HCT116 (cell line): ENCODE data around the gene FRA10AC1.

Experiments
- ATF3 ChIP-seq: IDR thresholded peaks from 2 replicates; pipeline ENCODE4 v1.6.1; 2012
- ELF1 ChIP-seq: IDR thresholded peaks from 2 replicates; pipeline ENCODE4 v1.6.1; 2012; ENCODE audit warnings: low read depth, borderline replicate concordance
- JUND ChIP-seq: IDR thresholded peaks from 2 replicates; pipeline ENCODE4 v1.6.1; 2012
- POLR2A ChIP-seq: IDR thresholded peaks from 2 replicates; pipeline ENCODE4 v1.7.0; 2011; ENCODE audit warnings: borderline replicate concordance; ENCODE audit not compliant: insufficient read depth, insufficient read length; ENCODE audit errors: extremely low read depth
- POLR2AphosphoS5 ChIP-seq: IDR thresholded peaks from 2 replicates; pipeline ENCODE4 v1.6.1; 2011; ENCODE audit warnings: mild to moderate bottlenecking, low read depth, low read length, moderate library complexity
- SIN3A ChIP-seq: IDR thresholded peaks from 2 replicates; pipeline ENCODE4 v1.6.1; 2012; ENCODE audit warnings: low read depth
- SP1 ChIP-seq: IDR thresholded peaks from 2 replicates; pipeline ENCODE4 v1.6.1; 2012; ENCODE audit warnings: low read depth
- SRF ChIP-seq: IDR thresholded peaks from 2 replicates; pipeline ENCODE4 v1.6.1; 2012; ENCODE audit warnings: low read depth
- ZFX ChIP-seq: fragments of 450-650 bp; IDR thresholded peaks from 2 replicates; pipeline ENCODE4 v1.6.1; 2017
- TF ChIP-seq, protein P1 (sequence below), 3 experiments: fragments of 200-600 bp in 1 of 3; sonication (generic) in 1 of 3; IDR thresholded peaks in 2 of 3; conservative IDR thresholded peaks in 1 of 3; 2 replicates each; pipeline ENCODE4 v1.5.1; 2012 to 2017; ENCODE audit warnings: low read depth in 2 of 3, low read length in 2 of 3, antibody characterized with exemption in 1 of 3, borderline replicate concordance in 1 of 3, control low read depth in 1 of 3, mild to moderate bottlenecking in 1 of 3, mixed read lengths in 1 of 3, mixed run types in 1 of 3, moderate library complexity in 1 of 3; ENCODE audit not compliant: insufficient read depth in 1 of 3

DNA sequence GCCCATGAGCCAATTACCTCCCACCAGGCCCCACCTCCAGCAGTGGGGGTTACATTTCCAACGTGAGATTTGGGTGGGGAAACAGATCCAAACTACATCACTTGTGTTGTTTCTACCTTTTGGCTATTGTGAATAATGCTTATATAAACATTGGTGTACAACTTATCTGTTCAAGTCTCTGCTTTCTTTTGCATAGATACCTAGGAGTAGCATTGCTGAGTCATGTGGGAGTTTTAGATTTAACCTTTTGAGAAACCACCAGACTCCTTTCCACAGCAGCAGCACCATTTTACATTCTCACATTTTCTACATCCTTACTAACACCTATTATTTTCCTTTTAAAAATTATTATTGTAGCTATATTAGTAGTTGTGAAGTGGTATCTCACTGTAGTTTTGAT is 14.4 kb upstream of the FRA10AC1 start:
- TF ChIP-seq POLR2A (no peak), SP1 (no peak), ZFX (no peak), SRF (no peak), JUND (no peak), SIN3A (no peak), ELF1 (no peak), ATF3 (no peak), POLR2AphosphoS5 (no peak)
- TF ChIP-seq, protein P1, sequence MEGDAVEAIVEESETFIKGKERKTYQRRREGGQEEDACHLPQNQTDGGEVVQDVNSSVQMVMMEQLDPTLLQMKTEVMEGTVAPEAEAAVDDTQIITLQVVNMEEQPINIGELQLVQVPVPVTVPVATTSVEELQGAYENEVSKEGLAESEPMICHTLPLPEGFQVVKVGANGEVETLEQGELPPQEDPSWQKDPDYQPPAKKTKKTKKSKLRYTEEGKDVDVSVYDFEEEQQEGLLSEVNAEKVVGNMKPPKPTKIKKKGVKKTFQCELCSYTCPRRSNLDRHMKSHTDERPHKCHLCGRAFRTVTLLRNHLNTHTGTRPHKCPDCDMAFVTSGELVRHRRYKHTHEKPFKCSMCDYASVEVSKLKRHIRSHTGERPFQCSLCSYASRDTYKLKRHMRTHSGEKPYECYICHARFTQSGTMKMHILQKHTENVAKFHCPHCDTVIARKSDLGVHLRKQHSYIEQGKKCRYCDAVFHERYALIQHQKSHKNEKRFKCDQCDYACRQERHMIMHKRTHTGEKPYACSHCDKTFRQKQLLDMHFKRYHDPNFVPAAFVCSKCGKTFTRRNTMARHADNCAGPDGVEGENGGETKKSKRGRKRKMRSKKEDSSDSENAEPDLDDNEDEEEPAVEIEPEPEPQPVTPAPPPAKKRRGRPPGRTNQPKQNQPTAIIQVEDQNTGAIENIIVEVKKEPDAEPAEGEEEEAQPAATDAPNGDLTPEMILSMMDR (IDR thresholded peaks at IDR 0.05 in 2 of 3, conservative IDR thresholded peaks at IDR 0.05 in 1 of 3; ENCODE audit: borderline replicate concordance in 1 of 3, insufficient read depth in 1 of 3, low read depth in 2 of 3, low read length in 2 of 3) = no peak
